Activated CD4-positive, alpha-beta T cell treated with anti-CD3 and anti-CD28 coated beads for 48 hours (primary cell): ENCODE measurements around the gene LPP.

Source experiments
- DNase-seq: peaks from one replicate; pipeline ENCODE4 v3.0.0-alpha.2; 2020

Gene LPP

DNA sequence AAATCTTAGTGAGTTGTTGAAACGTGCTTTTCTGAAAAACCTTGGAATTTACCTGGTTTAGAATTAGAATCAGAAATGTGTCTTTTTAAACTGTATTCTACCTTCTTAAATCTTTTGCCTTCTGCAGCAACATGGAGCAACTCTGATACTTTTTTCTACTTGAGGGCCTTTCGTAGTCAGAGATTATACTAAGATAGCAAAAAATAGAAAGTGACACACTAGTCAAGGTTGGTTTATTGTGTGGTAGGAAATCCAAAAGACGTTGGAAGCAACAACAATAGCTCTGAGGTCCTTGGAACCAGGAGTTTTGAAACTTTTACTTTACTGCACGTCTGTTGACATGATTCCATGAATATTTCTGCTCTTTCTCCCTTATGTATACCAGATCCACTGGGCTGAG is 294.9 kb downstream of the LPP start:
- no peak for DNase-seq

DNA sequence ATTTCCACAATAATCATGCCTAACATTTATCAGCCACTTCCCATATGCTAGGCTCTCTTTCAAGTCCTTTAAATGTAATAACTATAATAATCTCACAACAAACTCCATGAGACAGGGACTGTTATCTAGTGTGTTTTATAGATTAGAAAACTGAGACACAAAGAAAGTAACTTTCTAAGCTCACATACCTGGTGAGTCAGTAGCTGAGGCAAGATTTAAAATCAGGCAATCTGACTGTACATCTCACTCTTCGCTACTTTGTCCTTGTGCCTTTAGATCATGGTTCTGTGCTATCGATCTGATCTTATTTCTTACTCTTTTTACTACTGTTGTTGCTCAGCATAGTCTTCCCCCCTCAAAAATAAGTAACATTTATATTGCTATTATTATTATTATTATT is 295.5 kb downstream of the LPP start:
- DNase-seq = no peak

- no peak for DNase-seq
Measured at GRCh38 chr3:188452158-188452772, 298.3 kb downstream of the LPP start.

- DNase-seq = no peak
Measured at GRCh38 chr3:188453431-188454384, 299.8 kb downstream of the LPP start.

- no peak for DNase-seq
Measured at GRCh38 chr3:188455748-188456147, 301.8 kb downstream of the LPP start.

DNA sequence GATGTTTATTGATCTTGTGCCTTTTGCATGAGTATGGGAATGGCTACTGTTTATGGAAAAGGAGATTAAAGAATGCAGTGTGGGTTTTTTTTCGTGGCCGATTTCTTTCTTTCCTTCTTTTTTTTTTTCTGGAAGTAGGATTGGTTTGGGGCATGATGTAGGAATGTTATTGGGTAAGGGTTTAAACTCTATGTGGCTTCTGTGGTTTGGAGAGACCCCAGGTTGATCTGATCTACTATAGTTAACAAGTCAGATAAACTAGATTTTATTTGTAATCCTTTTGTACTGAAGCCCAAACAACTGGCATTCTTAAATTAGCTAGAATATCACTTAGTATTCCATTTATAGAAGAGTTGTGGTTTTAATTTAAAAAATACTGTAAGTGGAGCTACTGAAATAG is 304.8 kb downstream of the LPP start:
- no peak for DNase-seq

DNA sequence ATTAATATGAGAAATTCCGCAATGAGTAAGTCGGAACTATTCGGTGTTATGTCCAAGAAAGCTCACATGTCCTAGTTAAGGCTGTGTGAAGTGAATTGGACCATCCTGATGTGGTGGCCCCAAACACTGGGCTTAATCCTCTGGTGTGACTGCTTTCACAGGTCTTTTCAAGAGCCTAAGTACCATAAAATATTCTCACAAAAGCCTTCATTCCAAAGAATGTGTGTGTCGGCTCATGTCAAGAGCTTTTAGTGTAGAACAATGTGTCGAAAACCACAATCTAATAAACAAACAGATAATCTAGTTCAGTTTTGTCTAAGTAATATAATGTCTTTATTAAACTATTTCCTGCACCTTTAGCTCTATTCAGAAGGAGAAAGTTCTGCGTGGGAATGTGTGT is 311.4 kb downstream of the LPP start:
- DNase-seq = no peak

DNA sequence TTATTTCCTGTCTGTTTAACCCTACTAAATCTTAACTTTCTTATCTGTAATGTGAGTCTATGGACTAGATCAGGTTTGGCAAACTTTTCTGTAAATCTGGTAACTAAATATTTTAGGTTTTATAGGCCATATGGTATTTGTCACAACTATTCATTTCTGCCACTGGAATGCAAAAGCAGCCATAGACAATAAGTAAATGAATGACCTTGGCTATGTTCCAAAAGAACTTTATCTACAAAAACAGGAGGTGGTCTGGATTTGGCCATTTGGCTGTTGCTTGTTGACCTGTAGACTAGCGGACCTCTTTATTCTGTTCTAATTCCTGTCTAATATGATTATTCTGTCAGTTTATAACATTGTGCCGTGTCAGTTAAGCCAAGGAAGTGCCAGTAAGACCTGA is 314.2 kb downstream of the LPP start:
- no peak for DNase-seq

- DNase-seq = no peak
Measured at GRCh38 chr3:188468662-188469061, 314.7 kb downstream of the LPP start.

DNA sequence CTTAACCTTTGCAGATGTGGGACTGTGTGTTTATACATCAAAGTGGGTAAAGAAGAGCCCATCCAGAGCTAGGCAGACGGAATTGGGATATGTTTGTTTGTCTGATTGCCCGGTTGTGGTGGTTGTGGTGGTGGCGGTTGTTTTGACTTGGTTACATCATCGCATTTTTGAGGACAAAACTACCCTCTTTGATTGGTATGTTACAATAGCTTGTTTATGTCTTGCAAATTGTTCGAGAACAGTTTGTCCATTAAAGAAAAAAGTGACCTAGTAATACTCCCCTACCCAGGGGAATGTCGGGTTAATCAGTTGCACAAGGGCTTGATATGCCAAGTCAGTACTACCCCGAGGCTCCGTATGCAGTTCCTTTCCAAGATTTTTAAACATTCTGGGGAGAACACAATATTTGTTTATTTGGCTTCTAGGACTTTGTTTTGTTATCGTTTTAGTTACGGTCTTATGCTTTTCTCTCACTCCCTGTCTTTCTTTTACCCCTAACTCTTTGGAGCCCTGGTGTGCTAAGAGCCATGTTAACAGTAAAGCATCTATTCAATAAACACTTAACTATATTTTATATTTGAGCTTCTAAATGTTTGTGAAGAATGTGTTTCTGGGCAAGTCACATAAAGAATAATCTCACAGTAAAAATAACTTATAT is 315.4 kb downstream of the LPP start:
- DNase-seq = no peak

DNA sequence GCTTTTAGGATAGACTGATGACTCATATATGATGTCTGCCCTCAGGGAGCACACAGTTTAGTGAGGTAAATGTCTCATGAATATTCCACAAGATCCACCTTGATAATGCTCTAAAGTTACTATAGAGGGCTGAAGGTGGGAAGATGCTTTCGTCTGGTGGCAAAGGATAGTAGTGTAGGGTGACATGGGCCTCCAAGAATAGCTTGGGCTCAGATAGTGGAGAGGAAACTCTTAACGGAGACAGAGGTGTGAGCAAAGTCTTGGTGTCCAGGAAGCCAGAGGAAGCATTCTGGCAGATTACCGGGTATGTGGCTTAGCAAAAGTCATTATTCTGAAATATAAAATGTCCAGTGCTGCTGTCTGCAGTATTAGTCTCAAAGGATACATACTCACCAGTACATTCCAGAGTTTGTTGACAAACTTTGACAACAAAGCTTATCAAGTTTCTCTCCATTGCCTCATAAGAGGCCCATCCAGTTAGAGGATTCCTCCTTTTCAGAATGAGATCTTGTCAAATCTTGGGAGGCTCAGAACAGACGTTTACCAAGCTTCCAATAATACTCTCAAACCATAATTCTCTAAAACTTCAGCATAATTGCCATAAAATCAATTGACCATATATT is 316.7 kb downstream of the LPP start:
- DNase-seq = no peak

GRCh38 chr3:188471723-188472122 is 317.8 kb downstream of the LPP start:
- no peak for DNase-seq

- DNase-seq = no peak
Measured at GRCh38 chr3:188472336-188472735, 318.4 kb downstream of the LPP start.

DNA sequence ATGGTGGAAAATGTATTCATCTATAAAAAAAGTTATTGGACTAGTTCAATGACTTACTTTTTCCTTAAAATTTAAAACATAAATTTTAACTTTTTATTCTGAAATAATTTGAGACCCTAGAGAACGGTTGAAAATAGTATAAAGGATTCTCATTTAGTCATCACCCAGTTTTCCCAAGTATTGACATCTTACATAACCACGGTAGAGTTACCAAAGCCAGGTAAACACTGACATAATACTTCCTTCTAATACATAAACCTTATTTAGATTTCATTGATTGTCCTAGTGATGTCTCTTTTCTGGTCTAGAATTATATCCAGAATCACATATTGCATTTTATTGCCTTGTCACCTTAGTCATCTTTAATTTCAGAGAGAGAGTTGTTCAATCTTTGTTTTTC is 319.1 kb downstream of the LPP start:
- DNase-seq = no peak

DNA sequence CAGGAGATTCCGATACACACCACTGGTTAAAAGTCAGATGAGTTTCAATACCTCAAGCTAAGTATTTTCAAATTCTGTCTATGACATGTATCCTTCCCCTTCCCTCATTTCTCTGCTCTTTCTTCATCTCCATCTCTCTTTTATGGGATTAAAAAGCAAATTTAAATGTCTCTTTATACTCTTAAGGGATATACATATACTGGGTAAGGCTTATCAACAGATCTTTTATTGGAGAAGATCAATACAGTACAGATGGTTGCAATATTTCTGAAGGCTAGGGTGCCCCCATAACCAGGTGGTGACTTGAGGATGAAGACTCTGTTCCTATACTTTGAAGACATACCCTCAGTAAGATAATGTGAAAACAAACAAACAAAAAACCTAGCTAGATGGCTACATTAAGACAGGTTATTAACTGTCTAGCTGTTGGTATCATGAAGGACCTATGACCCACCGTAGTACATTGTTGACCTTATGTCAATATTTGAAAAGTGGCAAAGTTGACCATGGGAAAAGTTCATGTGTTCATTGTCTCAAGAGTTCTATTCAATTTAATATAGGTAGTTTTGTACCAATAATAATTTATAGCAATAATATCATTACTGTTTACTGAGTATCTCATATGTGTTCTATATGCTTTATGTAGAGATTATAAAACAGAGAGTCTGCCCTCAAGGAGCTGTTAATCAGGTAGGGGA is 319.8 kb downstream of the LPP start:
- DNase-seq = no peak

DNA sequence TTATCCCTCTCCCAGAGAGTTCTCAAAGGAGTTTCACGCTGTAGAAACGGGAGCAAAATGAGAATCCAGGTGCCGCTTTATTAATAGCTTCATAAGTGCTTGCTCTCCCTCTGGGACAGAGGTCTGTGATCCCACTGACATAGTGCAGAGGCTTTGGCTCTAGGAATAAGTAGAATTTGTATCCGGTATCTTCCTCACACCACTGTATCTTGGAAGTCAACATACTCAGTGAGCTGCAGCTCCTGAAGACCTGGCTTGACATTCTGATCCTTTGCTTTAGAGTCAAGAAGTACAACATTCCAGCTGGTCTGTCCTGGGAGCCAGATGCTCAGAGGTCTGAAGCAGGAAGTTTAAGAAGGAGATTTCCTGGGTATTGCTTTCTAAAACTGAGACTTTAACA is 323.0 kb downstream of the LPP start:
- no peak for DNase-seq

GRCh38 chr3:188480011-188480410 is 326.1 kb downstream of the LPP start:
- no peak for DNase-seq

- no peak for DNase-seq
Measured at GRCh38 chr3:188482929-188483328, 329.0 kb downstream of the LPP start.

- DNase-seq = no peak
Measured at GRCh38 chr3:188486126-188486525, 332.2 kb downstream of the LPP start.

- DNase-seq = no peak
Measured at GRCh38 chr3:188486952-188487351, 333.0 kb downstream of the LPP start.

GRCh38 chr3:188487652-188488051 is 333.7 kb downstream of the LPP start:
- no peak for DNase-seq

DNA sequence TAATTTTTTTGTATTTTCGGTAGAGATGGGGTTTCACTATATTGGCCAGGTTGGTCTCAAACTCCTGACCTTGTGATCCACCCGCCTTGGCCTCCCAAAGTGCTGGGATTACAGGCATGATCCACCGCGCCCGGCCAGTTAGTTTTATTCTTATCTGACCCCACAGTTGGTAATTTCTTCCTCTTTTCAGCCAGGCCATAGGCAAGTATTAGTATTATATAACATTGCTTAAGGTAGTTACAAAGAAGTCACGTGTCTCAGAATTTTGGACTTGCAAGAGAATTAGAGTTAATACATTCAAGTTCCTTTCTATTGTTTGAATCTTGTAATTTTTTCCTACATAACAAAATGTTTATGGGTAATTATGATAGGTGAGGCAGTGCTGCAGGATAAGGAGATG is 334.8 kb downstream of the LPP start:
- DNase-seq = no peak
